ENCODE measurements around the gene MRPS2.

Gene MRPS2

GRCh38 chr9:135479469-135480052 lies 20.9 kb upstream of the MRPS2 start, which contains the start of gene PPP1R26:
PPP1R26 (plus strand) TSS chr9:135479782; CDS start chr9:135484511, 4,729 bp downstream.
- DNase-seq = no peak

GRCh38 chr9:135480071-135480939 lies 20.2 kb upstream of the MRPS2 start:
- peak; percentile 77 for DNase-seq

- no peak for DNase-seq
These were observed 19.6 kb upstream of the MRPS2 start for GRCh38 chr9:135480940-135481310.

GRCh38 chr9:135482015-135482754 lies 18.3 kb upstream of the MRPS2 start:
- DNase-seq = no peak

GRCh38 chr9:135484460-135485277 lies 15.8 kb upstream of the MRPS2 start:
- no peak for DNase-seq

- DNase-seq = no peak
These were observed 15.1 kb upstream of the MRPS2 start for GRCh38 chr9:135485385-135485784.

- no peak for DNase-seq
These were observed 14.7 kb upstream of the MRPS2 start for GRCh38 chr9:135485832-135486231.

- DNase-seq = no peak
These were observed 14.0 kb upstream of the MRPS2 start for GRCh38 chr9:135486267-135487065.

GRCh38 chr9:135487281-135488012 lies 13.0 kb upstream of the MRPS2 start:
- no peak for DNase-seq

- DNase-seq = no peak
These were observed 12.5 kb upstream of the MRPS2 start for GRCh38 chr9:135488013-135488330.

- no peak for DNase-seq
These were observed 12.0 kb upstream of the MRPS2 start for GRCh38 chr9:135488527-135488926.

- DNase-seq = no peak
These were observed 11.1 kb upstream of the MRPS2 start for GRCh38 chr9:135489188-135489906.

- no peak for DNase-seq
These were observed 10.2 kb upstream of the MRPS2 start for GRCh38 chr9:135490166-135490870.

GRCh38 chr9:135490980-135491464 lies 9.5 kb upstream of the MRPS2 start:
- DNase-seq = no peak

GRCh38 chr9:135491764-135492163 lies 8.7 kb upstream of the MRPS2 start:
- DNase-seq = no peak

GRCh38 chr9:135492886-135493669 lies 7.4 kb upstream of the MRPS2 start:
- DNase-seq = no peak

GRCh38 chr9:135494791-135495559 lies 5.5 kb upstream of the MRPS2 start:
- DNase-seq = no peak

All from right kidney (tissue), 1 donor.